GM19240 (cell line): ENCODE data around the gene ACY1.

Experiments
- DNase-seq: peaks from one replicate; pipeline ENCODE4 v3.0.0; 2011; ENCODE audit warnings: low spot score; ENCODE audit not compliant: insufficient read length

Gene ACY1

GRCh38 chr3:51945926-51946705 lies 37.2 kb upstream of the ACY1 start:
- no peak for DNase-seq

- no peak for DNase-seq
Measured at GRCh38 chr3:51946796-51947195, 36.5 kb upstream of the ACY1 start.

GRCh38 chr3:51947215-51947900 lies 36.0 kb upstream of the ACY1 start:
- no peak for DNase-seq

GRCh38 chr3:51948016-51948580 lies 35.2 kb upstream of the ACY1 start:
- no peak for DNase-seq

- DNase-seq, result no peak
Measured at GRCh38 chr3:51949121-51949520, 34.2 kb upstream of the ACY1 start.

GRCh38 chr3:51950899-51951298 lies 32.4 kb upstream of the ACY1 start:
- DNase-seq, result no peak

- DNase-seq, result no peak
Measured at GRCh38 chr3:51953445-51953844, 29.9 kb upstream of the ACY1 start.

GRCh38 chr3:51954105-51954504 lies 29.2 kb upstream of the ACY1 start:
- no peak for DNase-seq

GRCh38 chr3:51954713-51955112 lies 28.6 kb upstream of the ACY1 start:
- no peak for DNase-seq

GRCh38 chr3:51955175-51955892 lies 28.0 kb upstream of the ACY1 start, which contains the start of gene GPR62:
GPR62 (plus strand) TSS chr3:51955381; CDS start chr3:51955653, 272 bp downstream.
- no peak for DNase-seq

- no peak for DNase-seq
Measured at GRCh38 chr3:51955893-51956770, 27.2 kb upstream of the ACY1 start.

GRCh38 chr3:51957520-51958205 lies 25.7 kb upstream of the ACY1 start:
- DNase-seq, result no peak

GRCh38 chr3:51958603-51959521 lies 24.5 kb upstream of the ACY1 start:
- no peak for DNase-seq

GRCh38 chr3:51959651-51960050 lies 23.7 kb upstream of the ACY1 start:
- DNase-seq, result no peak

- DNase-seq, result no peak
Measured at GRCh38 chr3:51960386-51960785, 22.9 kb upstream of the ACY1 start.

- no peak for DNase-seq
Measured at GRCh38 chr3:51961011-51961410, 22.3 kb upstream of the ACY1 start.

GRCh38 chr3:51961602-51962569 lies 21.4 kb upstream of the ACY1 start:
- DNase-seq, result no peak
